Spleen (tissue), 7 donors: ENCODE measurements around the gene SUGP2.

Experiments used
- CTCF ChIP-seq, 11 experiments: fragments of 200-600 bp in 7 of 11; fragments of 450-650 bp in 4 of 11; sonication (generic) in 4 of 11; IDR thresholded peaks in 8 of 11; conservative IDR thresholded peaks in 3 of 11; 1 replicate in 7 of 11; 2 replicates in 4 of 11; pipeline versions ENCODE4 v1.4.0 to v1.8.0; 2016 to 2021; ENCODE audit warnings: antibody characterized with exemption in 11 of 11, inconsistent platforms in 4 of 11, mild to moderate bottlenecking in 1 of 11
- POLR2A ChIP-seq, 3 donors: fragments of 450-650 bp; IDR thresholded peaks; one replicate each; pipeline ENCODE4 v1.5.1; 2017; ENCODE audit warnings: antibody characterized with exemption in 3 of 3, mild to moderate bottlenecking in 1 of 3
- POLR2AphosphoS5 ChIP-seq, 3 donors: sonication (generic); formaldehyde crosslinking; IDR thresholded peaks; one replicate each; pipeline ENCODE4 v1.5.1; 2017; ENCODE audit warnings: antibody characterized with exemption in 3 of 3
- donor health status: DM: no; HTN: no; CAD: no; lungs with moderate emphysema.
- donor health status: DM: no; HTN: no; CAD: no.
- donor health status: DM: no; HTN: no; CAD: no.

- TF ChIP-seq CTCF (IDR thresholded peaks at IDR 0.05 in 8 of 11, conservative IDR thresholded peaks at IDR 0.05 in 3 of 11) (no peak), POLR2AphosphoS5 (IDR thresholded peaks at IDR 0.05) (peak in 1 of 3 donors; percentile 48), POLR2A (IDR thresholded peaks at IDR 0.05) (no peak)
These were observed 43.1 kb downstream of the SUGP2 start for GRCh38 chr19:18990128-18990708.
